Astrocyte (in vitro differentiated cells and primary cell): ENCODE results near the gene PCYT2. TPM values are rescaled to one million over a fixed set of nuclear protein-coding genes. Genes with fewer than 3 reads are reported as not detected.

Source experiments
- DNase-seq: peaks from one replicate; pipeline ENCODE4 v3.0.0-alpha.2; 2010; ENCODE audit warnings: low read depth
- FAIRE-seq: peaks from 2 replicates; lab custom pipeline; 2011; peaks lifted over from hg19 to GRCh38; lab: Jason Lieb, UNC
- H2AFZ ChIP-seq: 2 replicates; pipeline ENCODE4 v1.6.0; 2012; ENCODE audit warnings: low read depth, low read length, inconsistent platforms
- H3K27ac ChIP-seq: 2 replicates; pipeline ENCODE4 v1.5.1; 2011; ENCODE audit warnings: low read depth, low read length, inconsistent platforms
- H3K27me3 ChIP-seq: 2 replicates; pipeline ENCODE4 v1.6.0; 2011; ENCODE audit warnings: low read length, inconsistent platforms; ENCODE audit not compliant: insufficient read depth
- H3K36me3 ChIP-seq: 2 replicates; pipeline ENCODE4 v1.5.1; 2011; ENCODE audit warnings: low read length, inconsistent platforms; ENCODE audit not compliant: insufficient read depth
- H3K4me1 ChIP-seq: 2 replicates; pipeline ENCODE4 v1.5.1; 2011; ENCODE audit warnings: low read length, inconsistent platforms; ENCODE audit not compliant: insufficient read depth
- H3K4me2 ChIP-seq: 2 replicates; pipeline ENCODE4 v1.6.0; 2012; ENCODE audit warnings: low read length, inconsistent platforms
- H3K4me3 ChIP-seq: 2 replicates; pipeline ENCODE4 v1.5.1; 2011; ENCODE audit warnings: low read depth, mild to moderate bottlenecking, low read length, inconsistent platforms; ENCODE audit not compliant: insufficient read depth
- H3K79me2 ChIP-seq: 2 replicates; pipeline ENCODE4 v1.6.0; 2012; ENCODE audit warnings: mild to moderate bottlenecking, low read length, inconsistent platforms; ENCODE audit not compliant: insufficient read depth
- H3K9ac ChIP-seq: 2 replicates; pipeline ENCODE4 v1.6.0; 2012; ENCODE audit warnings: mild to moderate bottlenecking, low read length, inconsistent platforms
- H3K9me3 ChIP-seq: 2 replicates; pipeline ENCODE4 v1.5.1; 2012; ENCODE audit warnings: low read depth, mild to moderate bottlenecking, low read length, inconsistent platforms; ENCODE audit not compliant: insufficient read depth
- H4K20me1 ChIP-seq: 2 replicates; pipeline ENCODE4 v1.6.0; 2012; ENCODE audit warnings: low read length, inconsistent platforms; ENCODE audit not compliant: insufficient read depth
- H3K27ac Mint-ChIP-seq: one replicate; pipeline ENCODE4 v1.8.0; 2021; ENCODE audit warnings: mild to moderate bottlenecking, mixed read lengths; ENCODE audit not compliant: unreplicated experiment
- H3K27me3 Mint-ChIP-seq: one replicate; pipeline ENCODE4 v1.8.0; 2021; ENCODE audit warnings: low read depth, mixed read lengths; ENCODE audit not compliant: unreplicated experiment
- H3K36me3 Mint-ChIP-seq: one replicate; pipeline ENCODE4 v1.8.0; 2021; ENCODE audit warnings: low read depth, mixed read lengths; ENCODE audit not compliant: unreplicated experiment
- H3K4me1 Mint-ChIP-seq: one replicate; pipeline ENCODE4 v1.8.0; 2021; ENCODE audit warnings: low read depth, mixed read lengths; ENCODE audit not compliant: unreplicated experiment
- H3K4me3 Mint-ChIP-seq: one replicate; pipeline ENCODE4 v1.8.0; 2021; ENCODE audit warnings: mild to moderate bottlenecking, moderate library complexity, mixed read lengths; ENCODE audit not compliant: unreplicated experiment
- H3K9me3 Mint-ChIP-seq: one replicate; pipeline ENCODE4 v1.8.0; 2021; ENCODE audit warnings: mild to moderate bottlenecking, mixed read lengths; ENCODE audit not compliant: unreplicated experiment
- CTCF ChIP-seq: IDR thresholded peaks from 2 replicates; pipeline ENCODE4 v1.5.1; 2011; ENCODE audit warnings: low read depth, mild to moderate bottlenecking, inconsistent platforms, low read length, moderate library complexity; ENCODE audit not compliant: insufficient read depth
- EZH2 ChIP-seq: IDR thresholded peaks from 2 replicates; pipeline ENCODE4 v1.6.1; 2012; ENCODE audit warnings: mild to moderate bottlenecking, low read length, inconsistent platforms; ENCODE audit not compliant: insufficient read depth
- total RNA-seq: library from RNA; stranded (reverse); gene quantifications from 2 replicates; pipeline ENCODE4 v1.2.1, GENCODE V29; 2021

Gene PCYT2
- total RNA-seq, 1 donor from 2014 or later, result 31.6 TPM

- Histone ChIP-seq H3K4me3 (peak overlapping the region; percentile 48), H3K27me3 (no peaks in the 10 kb centered on the region), H3K9ac (peak overlapping the region; percentile 75), H2AFZ (no peak overlapping the region), H3K4me1 (peaks cover 28% of the 10 kb centered on the region), H3K79me2 (peaks cover 85% of the 10 kb centered on the region), H3K9me3 (no peaks in the 10 kb centered on the region), H4K20me1 (peaks cover 70% of the 10 kb centered on the region), H3K36me3 (peaks cover 5% of the 10 kb centered on the region), H3K27ac (peak overlapping the region; percentile 68), H3K4me2 (peak overlapping the region; percentile 85)
- Mint-ChIP-seq H3K27ac (peak overlapping the region; percentile 93), H3K36me3 (peaks cover 10% of the 10 kb centered on the region), H3K4me1 (peaks cover 20% of the 10 kb centered on the region), H3K27me3 (no peaks in the 10 kb centered on the region), H3K4me3 (peak overlapping the region; percentile 80), H3K9me3 (no peaks in the 10 kb centered on the region)
- TF ChIP-seq CTCF (no peak), EZH2 (no peak)
- FAIRE-seq, result no peak
- peak; percentile 62 for DNase-seq
These were observed 12.4 kb upstream of the PCYT2 start for GRCh38 chr17:81923302-81924260.

GRCh38 chr17:81922566-81923301 lies 11.5 kb upstream of the PCYT2 start:
- H3K4me3 ChIP-seq, result no peak overlapping the region
- no peaks in the 10 kb centered on the region for H3K27me3 Mint-ChIP-seq

DNA sequence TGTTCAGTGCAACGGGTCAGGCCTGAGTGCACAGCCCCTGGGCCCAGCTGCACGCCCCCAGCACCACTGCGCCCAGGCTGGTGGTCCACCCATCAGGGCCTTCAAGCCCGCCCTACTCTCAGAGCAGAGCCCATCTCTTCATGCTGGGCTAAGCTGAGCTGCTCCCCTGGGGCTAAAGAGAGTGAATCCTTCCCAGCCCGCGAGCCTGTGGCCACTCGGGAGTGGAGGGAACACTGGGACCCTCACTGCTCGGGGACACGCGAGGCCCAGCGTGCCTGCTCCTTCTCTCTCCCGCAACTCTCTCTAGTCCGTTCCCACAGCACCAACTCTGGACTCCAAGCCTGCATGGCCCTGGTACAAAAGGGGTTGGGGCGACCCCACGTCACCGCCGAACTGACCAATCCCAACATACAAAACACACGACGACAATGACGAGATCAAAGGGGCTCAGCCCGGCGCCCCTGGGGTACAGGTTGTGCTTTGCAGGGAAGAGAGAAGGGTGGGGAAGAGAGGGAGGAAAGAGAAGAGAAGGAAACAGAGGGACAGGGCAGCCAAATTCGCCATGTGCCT lies 10.9 kb upstream of the PCYT2 start:
- no peaks in the 10 kb centered on the region for H3K9me3 Mint-ChIP-seq
- H3K36me3 Mint-ChIP-seq, result peaks cover 10% of the 10 kb centered on the region
- Histone ChIP-seq H3K79me2 (peaks cover 96% of the 10 kb centered on the region), H2AFZ (no peak overlapping the region), H3K27ac (no peak overlapping the region), H3K4me1 (peaks cover 25% of the 10 kb centered on the region), H3K4me2 (no peak overlapping the region), H3K4me3 (no peak overlapping the region), H4K20me1 (peaks cover 78% of the 10 kb centered on the region), H3K9ac (peak overlapping the region; percentile 10), H3K27me3 (no peaks in the 10 kb centered on the region), H3K36me3 (peaks cover 5% of the 10 kb centered on the region), H3K9me3 (no peaks in the 10 kb centered on the region)
- no peak for TF ChIP-seq EZH2
- no peak for TF ChIP-seq CTCF
- peaks cover 22% of the 10 kb centered on the region for H3K4me1 Mint-ChIP-seq
- H3K27ac Mint-ChIP-seq, result peak overlapping the region; percentile 47
- no peaks in the 10 kb centered on the region for H3K27me3 Mint-ChIP-seq
- no peak for DNase-seq
- no peak overlapping the region for H3K4me3 Mint-ChIP-seq
- FAIRE-seq, result no peak

More at GRCh38 chr17:81922566-81923301, 11.5 kb upstream of the PCYT2 start:
- Histone ChIP-seq H3K79me2 (peaks cover 90% of the 10 kb centered on the region), H3K9me3 (no peaks in the 10 kb centered on the region), H3K9ac (peak overlapping the region; percentile 75), H4K20me1 (peaks cover 74% of the 10 kb centered on the region), H3K36me3 (peaks cover 5% of the 10 kb centered on the region), H3K4me1 (peaks cover 23% of the 10 kb centered on the region), H3K27me3 (no peaks in the 10 kb centered on the region), H2AFZ (no peak overlapping the region), H3K27ac (peak overlapping the region; percentile 68), H3K4me2 (peak overlapping the region; percentile 85)
- Mint-ChIP-seq H3K9me3 (no peaks in the 10 kb centered on the region), H3K4me3 (peak overlapping the region; percentile 54), H3K27ac (peak overlapping the region; percentile 58), H3K36me3 (peaks cover 10% of the 10 kb centered on the region), H3K4me1 (peaks cover 20% of the 10 kb centered on the region)
- no peak for TF ChIP-seq EZH2
- FAIRE-seq (no peak), DNase-seq (no peak)
